ENCODE results near the gene SLCO2B1.

The SLCO2B1 gene

GRCh38 chr11:75246671-75247350 is 95.9 kb downstream of the SLCO2B1 start:
- DNase-seq (ENCODE audit: low read depth in 3 of 3): no peak

GRCh38 chr11:75248924-75249256 is 98.0 kb downstream of the SLCO2B1 start:
- no peak for DNase-seq (ENCODE audit: low read depth in 3 of 3)

GRCh38 chr11:75249704-75250103 is 98.8 kb downstream of the SLCO2B1 start:
- DNase-seq (ENCODE audit: low read depth in 3 of 3): no peak

GRCh38 chr11:75254326-75254725 is 103.4 kb downstream of the SLCO2B1 start:
- DNase-seq (ENCODE audit: low read depth in 3 of 3): no peak
